ENCODE results near the gene ZNF26.

DNA sequence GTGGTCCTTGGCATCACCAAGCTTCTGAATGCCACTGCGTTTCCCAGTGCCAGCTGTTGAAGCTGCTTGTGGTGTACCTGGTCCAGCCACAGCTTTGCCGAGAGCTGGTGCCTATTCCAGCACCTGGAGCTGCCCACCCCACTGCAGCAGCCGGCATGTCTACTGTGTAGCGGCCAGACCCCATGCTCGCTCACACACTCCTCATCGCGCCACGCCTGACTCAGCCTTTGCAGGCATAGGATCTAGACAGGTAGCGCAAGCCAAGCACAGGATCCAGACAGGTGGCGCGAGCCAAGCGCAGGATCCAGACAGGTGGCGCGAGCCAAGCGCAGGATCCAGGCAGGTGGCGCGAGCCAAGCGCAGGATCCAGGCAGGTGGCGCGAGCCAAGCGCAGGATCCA lies 18.4 kb upstream of the ZNF26 start:
- TF ChIP-seq, protein P1, sequence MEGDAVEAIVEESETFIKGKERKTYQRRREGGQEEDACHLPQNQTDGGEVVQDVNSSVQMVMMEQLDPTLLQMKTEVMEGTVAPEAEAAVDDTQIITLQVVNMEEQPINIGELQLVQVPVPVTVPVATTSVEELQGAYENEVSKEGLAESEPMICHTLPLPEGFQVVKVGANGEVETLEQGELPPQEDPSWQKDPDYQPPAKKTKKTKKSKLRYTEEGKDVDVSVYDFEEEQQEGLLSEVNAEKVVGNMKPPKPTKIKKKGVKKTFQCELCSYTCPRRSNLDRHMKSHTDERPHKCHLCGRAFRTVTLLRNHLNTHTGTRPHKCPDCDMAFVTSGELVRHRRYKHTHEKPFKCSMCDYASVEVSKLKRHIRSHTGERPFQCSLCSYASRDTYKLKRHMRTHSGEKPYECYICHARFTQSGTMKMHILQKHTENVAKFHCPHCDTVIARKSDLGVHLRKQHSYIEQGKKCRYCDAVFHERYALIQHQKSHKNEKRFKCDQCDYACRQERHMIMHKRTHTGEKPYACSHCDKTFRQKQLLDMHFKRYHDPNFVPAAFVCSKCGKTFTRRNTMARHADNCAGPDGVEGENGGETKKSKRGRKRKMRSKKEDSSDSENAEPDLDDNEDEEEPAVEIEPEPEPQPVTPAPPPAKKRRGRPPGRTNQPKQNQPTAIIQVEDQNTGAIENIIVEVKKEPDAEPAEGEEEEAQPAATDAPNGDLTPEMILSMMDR (IDR thresholded peaks at IDR 0.05; ENCODE audit: borderline replicate concordance, extremely low read depth, low read length, poor library complexity, severe bottlenecking), result no peak
- no peak for TF ChIP-seq EZH2 (IDR thresholded peaks at IDR 0.05; ENCODE audit: borderline replicate concordance, low read depth, low read length, severe bottlenecking)
